ENCODE measurements around the gene LIN7C. TPM values are rescaled to one million over a fixed set of nuclear protein-coding genes. Genes with fewer than 3 reads are reported as not detected.

The LIN7C gene
- total RNA-seq, 1 experiment from 2014 or later = 26.6 TPM

GRCh38 chr11:27497911-27498310 lies 8.7 kb downstream of the LIN7C start:
- no peaks in the 10 kb centered on the region for H3K27me3 ChIP-seq (ENCODE audit: low read length)
- no peaks in the 10 kb centered on the region for H3K9me3 ChIP-seq (ENCODE audit: low read length)
- no peaks in the 10 kb centered on the region for H3K9me2 ChIP-seq (replicated peaks; ENCODE audit: low read length)
- H3K79me2 ChIP-seq (ENCODE audit: low read length) = peaks cover 13% of the 10 kb centered on the region
- H2AFZ ChIP-seq (ENCODE audit: low read length) = no peak overlapping the region
- no peak overlapping the region for H3K4me3 ChIP-seq (ENCODE audit: low read length)
- H3K9ac ChIP-seq (ENCODE audit: low read length) = no peak overlapping the region
- H3K27ac ChIP-seq (ENCODE audit: low read length) = no peak overlapping the region
- no peak for ATAC-seq
- H3K36me3 ChIP-seq (ENCODE audit: low read depth, low read length) = peaks cover 50% of the 10 kb centered on the region
- ChIA-PET CTCF (interaction anchor here (0.5 kb wide), 1 partner anchor 25 kb away, joined by 3 read pairs; the partner anchor contains the start of gene LGR4), POLR2A (ENCODE audit: unreplicated experiment) (no interaction called here)
- H3F3A ChIP-seq (ENCODE audit: low read length, unreplicated experiment) = peaks cover 3% of the 10 kb centered on the region
- no peak overlapping the region for H3K4me2 ChIP-seq (ENCODE audit: low read length)
- no peak for DNase-seq
- TF ChIP-seq EZH2 (IDR thresholded peaks at IDR 0.05; ENCODE audit: low read length, unreplicated experiment) (no peak), EZH2phosphoT487 (IDR thresholded peaks at IDR 0.05; ENCODE audit: borderline replicate concordance, low read length) (no peak)
- TF ChIP-seq, protein P1, sequence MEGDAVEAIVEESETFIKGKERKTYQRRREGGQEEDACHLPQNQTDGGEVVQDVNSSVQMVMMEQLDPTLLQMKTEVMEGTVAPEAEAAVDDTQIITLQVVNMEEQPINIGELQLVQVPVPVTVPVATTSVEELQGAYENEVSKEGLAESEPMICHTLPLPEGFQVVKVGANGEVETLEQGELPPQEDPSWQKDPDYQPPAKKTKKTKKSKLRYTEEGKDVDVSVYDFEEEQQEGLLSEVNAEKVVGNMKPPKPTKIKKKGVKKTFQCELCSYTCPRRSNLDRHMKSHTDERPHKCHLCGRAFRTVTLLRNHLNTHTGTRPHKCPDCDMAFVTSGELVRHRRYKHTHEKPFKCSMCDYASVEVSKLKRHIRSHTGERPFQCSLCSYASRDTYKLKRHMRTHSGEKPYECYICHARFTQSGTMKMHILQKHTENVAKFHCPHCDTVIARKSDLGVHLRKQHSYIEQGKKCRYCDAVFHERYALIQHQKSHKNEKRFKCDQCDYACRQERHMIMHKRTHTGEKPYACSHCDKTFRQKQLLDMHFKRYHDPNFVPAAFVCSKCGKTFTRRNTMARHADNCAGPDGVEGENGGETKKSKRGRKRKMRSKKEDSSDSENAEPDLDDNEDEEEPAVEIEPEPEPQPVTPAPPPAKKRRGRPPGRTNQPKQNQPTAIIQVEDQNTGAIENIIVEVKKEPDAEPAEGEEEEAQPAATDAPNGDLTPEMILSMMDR (conservative IDR thresholded peaks at IDR 0.05; ENCODE audit: low read depth, low read length) = no peak
- BruUV-seq (replicated peaks) = no TSS peak
- intact Hi-C loops (cut with micrococcal nuclease) = no loop called here
- H3K4me1 ChIP-seq (ENCODE audit: insufficient read depth, low read length) = 0 out of 2 replicates have a peak, but pooled peaks cover 3% of the 10 kb centered on the region
- peaks cover 6% of the 10 kb centered on the region; the same call in 1 of the 2 replicates for H4K20me1 ChIP-seq (ENCODE audit: low read length)

DNA sequence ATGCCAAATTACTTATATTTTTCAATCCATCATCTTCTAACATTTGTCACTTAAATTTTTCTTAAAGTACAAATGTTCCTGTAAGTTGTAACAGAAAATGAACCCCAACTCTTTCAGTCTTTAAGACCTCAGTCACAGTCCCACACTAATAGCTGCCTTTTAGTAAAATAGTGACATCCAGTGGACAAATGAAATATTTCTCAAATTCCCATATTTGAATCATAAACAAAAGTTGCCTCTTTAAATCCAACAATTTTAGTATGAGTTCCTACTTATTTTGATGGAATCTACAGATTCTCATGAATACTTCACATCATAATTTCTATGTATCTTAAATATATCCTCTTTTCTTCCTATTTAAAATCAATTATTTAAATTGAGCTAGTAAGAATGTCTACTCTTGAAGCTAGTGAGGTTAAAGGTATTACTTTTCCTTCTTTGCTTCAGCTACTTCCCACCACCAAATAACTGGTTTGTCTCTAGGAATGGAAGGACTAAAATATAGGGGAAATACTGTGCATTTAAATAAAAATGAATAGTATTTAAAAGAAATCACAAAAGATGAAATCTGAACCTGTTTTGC lies 9.2 kb downstream of the LIN7C start:
- ATAC-seq (no peak), DNase-seq (peak; percentile 62)
- intact Hi-C loops (cut with micrococcal nuclease) = no loop called here
- no peak overlapping the region for H3K4me2 ChIP-seq (ENCODE audit: low read length)
- CTCF ChIA-PET = interaction anchor here (0.6 kb wide), 1 partner anchor 1173 kb away, joined by 4 read pairs; no protein-coding TSS in a partner anchor
- H3K9me3 ChIP-seq (ENCODE audit: low read length) = no peaks in the 10 kb centered on the region
- peaks cover 8% of the 10 kb centered on the region for H3K79me2 ChIP-seq (ENCODE audit: low read length)
- H3K4me3 ChIP-seq (ENCODE audit: low read length) = no peak overlapping the region
- POLR2A ChIA-PET (ENCODE audit: unreplicated experiment) = no interaction called here
- peaks cover 3% of the 10 kb centered on the region for H3F3A ChIP-seq (ENCODE audit: low read length, unreplicated experiment)
- H3K4me1 ChIP-seq (ENCODE audit: insufficient read depth, low read length) = 0 out of 2 replicates have a peak, but pooled peaks cover 3% of the 10 kb centered on the region
- BruUV-seq (replicated peaks) = no TSS peak
- H3K27ac ChIP-seq (ENCODE audit: low read length) = no peak overlapping the region
- no peak overlapping the region for H3K9ac ChIP-seq (ENCODE audit: low read length)
- H3K9me2 ChIP-seq (replicated peaks; ENCODE audit: low read length) = no peaks in the 10 kb centered on the region
- H2AFZ ChIP-seq (ENCODE audit: low read length) = no peak overlapping the region
- H3K27me3 ChIP-seq (ENCODE audit: low read length) = no peaks in the 10 kb centered on the region
- TF ChIP-seq, protein P1 (conservative IDR thresholded peaks at IDR 0.05; ENCODE audit: low read depth, low read length) = peak; percentile 65
- TF ChIP-seq EZH2phosphoT487 (IDR thresholded peaks at IDR 0.05; ENCODE audit: borderline replicate concordance, low read length) = no peak
- H4K20me1 ChIP-seq (ENCODE audit: low read length) = peaks cover 6% of the 10 kb centered on the region; the same call in 1 of the 2 replicates
- H3K36me3 ChIP-seq (ENCODE audit: low read depth, low read length) = peaks cover 50% of the 10 kb centered on the region

DNA sequence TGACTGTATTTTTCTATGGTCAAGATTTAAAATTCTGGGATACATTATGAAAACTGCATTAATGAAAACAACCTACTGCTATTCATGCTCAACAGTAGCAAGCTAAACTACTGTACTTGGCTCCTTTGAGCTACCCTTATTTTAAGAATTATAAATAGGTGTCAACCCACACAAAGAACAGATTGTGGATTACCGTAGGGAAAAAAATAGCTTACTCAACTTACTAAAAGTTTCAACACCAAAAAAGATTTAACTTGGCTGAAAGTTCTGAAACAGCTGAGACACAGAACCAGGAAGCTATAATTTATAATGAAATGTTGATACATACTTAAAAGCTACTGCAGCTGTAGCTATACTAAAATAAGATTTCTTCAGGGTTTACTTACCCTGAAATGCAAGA lies 10.1 kb downstream of the LIN7C start:
- BruUV-seq (replicated peaks) = no TSS peak
- no peak for DNase-seq
- TF ChIP-seq EZH2phosphoT487 (IDR thresholded peaks at IDR 0.05; ENCODE audit: borderline replicate concordance, low read length) = no peak
- TF ChIP-seq, protein P1 (conservative IDR thresholded peaks at IDR 0.05; ENCODE audit: low read depth, low read length) = no peak
- no peak for TF ChIP-seq EZH2 (IDR thresholded peaks at IDR 0.05; ENCODE audit: low read length, unreplicated experiment)
- no peak overlapping the region for H3K27ac ChIP-seq (ENCODE audit: low read length)
- no peak overlapping the region for H3K9ac ChIP-seq (ENCODE audit: low read length)
- H3K4me3 ChIP-seq (ENCODE audit: low read length) = no peak overlapping the region
- peaks cover 46% of the 10 kb centered on the region for H3K36me3 ChIP-seq (ENCODE audit: low read depth, low read length)
- H3K27me3 ChIP-seq (ENCODE audit: low read length) = no peaks in the 10 kb centered on the region
- ChIA-PET POLR2A (ENCODE audit: unreplicated experiment) (no interaction called here), CTCF (no interaction called here)
- H3K79me2 ChIP-seq (ENCODE audit: low read length) = no peaks in the 10 kb centered on the region; the same call in 1 of the 2 replicates
- H3F3A ChIP-seq (ENCODE audit: low read length, unreplicated experiment) = peaks cover 3% of the 10 kb centered on the region
- ATAC-seq = no peak
- no peaks in the 10 kb centered on the region for H3K9me3 ChIP-seq (ENCODE audit: low read length)
- intact Hi-C loops (cut with micrococcal nuclease) = no loop called here
- no peaks in the 10 kb centered on the region for H4K20me1 ChIP-seq (ENCODE audit: low read length)
- 0 out of 2 replicates have a peak, but pooled peaks cover 3% of the 10 kb centered on the region for H3K4me1 ChIP-seq (ENCODE audit: insufficient read depth, low read length)
- H3K4me2 ChIP-seq (ENCODE audit: low read length) = no peak overlapping the region
- H3K9me2 ChIP-seq (replicated peaks; ENCODE audit: low read length) = no peaks in the 10 kb centered on the region
- H2AFZ ChIP-seq (ENCODE audit: low read length) = no peak overlapping the region
